OCI-LY1 (cell line): ENCODE data around the gene DNAJC6.

Experiments used
- H2AFZ ChIP-seq: fragments of 200-600 bp; sonication (generic), shearing (Covaris generic); 2 replicates; pipeline ENCODE4 v1.6.0; 2014; ENCODE audit warnings: antibody characterized with exemption, mild to moderate bottlenecking, low read length
- H3F3A ChIP-seq: fragments of 200-600 bp; sonication (generic), shearing (Covaris generic); 2 replicates; pipeline ENCODE4 v1.6.0; 2014; ENCODE audit warnings: mild to moderate bottlenecking, antibody characterized with exemption, low read length, moderate library complexity; ENCODE audit not compliant: insufficient read depth
- H3K27ac ChIP-seq: fragments of 200-600 bp; sonication (generic); 2 replicates; pipeline ENCODE4 v1.5.1; 2014; ENCODE audit warnings: low read length, mixed run types, mild to moderate bottlenecking, low read depth; ENCODE audit not compliant: poor library complexity, severe bottlenecking
- H3K27me3 ChIP-seq: fragments of 200-600 bp; sonication (generic); 2 replicates; pipeline ENCODE4 v1.6.0; 2014; ENCODE audit warnings: antibody characterized with exemption, mild to moderate bottlenecking, low read length, moderate library complexity; ENCODE audit not compliant: insufficient read depth
- H3K36me3 ChIP-seq: fragments of 200-600 bp; sonication (generic); 2 replicates; pipeline ENCODE4 v1.6.1; 2014; ENCODE audit warnings: mild to moderate bottlenecking, antibody characterized with exemption, low read length, moderate library complexity, mixed read lengths; ENCODE audit not compliant: insufficient read depth
- H3K4me1 ChIP-seq: fragments of 200-600 bp; sonication (generic); 2 replicates; pipeline ENCODE4 v1.5.1; 2014; ENCODE audit warnings: mild to moderate bottlenecking, low read length, moderate library complexity; ENCODE audit not compliant: insufficient read depth, severe bottlenecking
- H3K4me2 ChIP-seq: fragments of 200-600 bp; sonication (generic), shearing (Covaris generic); 2 replicates; pipeline ENCODE4 v1.6.1; 2014; ENCODE audit warnings: low read length
- H3K4me3 ChIP-seq: fragments of 200-600 bp; sonication (generic); 2 replicates; pipeline ENCODE4 v1.5.1; 2014; ENCODE audit warnings: low read length, low read depth, mild to moderate bottlenecking, mixed read lengths; ENCODE audit not compliant: poor library complexity, severe bottlenecking
- H3K79me2 ChIP-seq: fragments of 200-600 bp; shearing (Covaris generic); 2 replicates; pipeline ENCODE4 v1.6.1; 2016; ENCODE audit warnings: mixed run types, low read length, mixed read lengths; ENCODE audit not compliant: insufficient read depth
- H3K9ac ChIP-seq: fragments of 200-600 bp; sonication (generic), shearing (Covaris generic); 2 replicates; pipeline ENCODE4 v1.6.1; 2014; ENCODE audit warnings: mild to moderate bottlenecking, low read length, mixed read lengths
- H3K9me2 ChIP-seq: fragments of 200-600 bp; sonication (generic), shearing (Covaris generic); 2 replicates; pipeline ENCODE4 v1.6.1; 2014; ENCODE audit warnings: low read depth, mild to moderate bottlenecking, low read length, mixed read lengths
- H3K9me3 ChIP-seq: fragments of 200-600 bp; shearing (Covaris generic); 2 replicates; pipeline ENCODE4 v1.6.1; 2014; ENCODE audit warnings: low read length, mixed read lengths
- H4K20me1 ChIP-seq: fragments of 200-600 bp; sonication (generic), shearing (Covaris generic); 2 replicates; pipeline ENCODE4 v1.6.0; 2016; ENCODE audit warnings: mild to moderate bottlenecking, low read length; ENCODE audit not compliant: insufficient read depth
- CTCF ChIP-seq: fragments of 200-600 bp; sonication (generic), shearing (Covaris generic); IDR thresholded peaks from 2 replicates; pipeline ENCODE4 v1.5.1; 2017; ENCODE audit warnings: mild to moderate bottlenecking, antibody characterized with exemption, low read length, moderate library complexity, mixed read lengths
- EZH2 ChIP-seq: fragments of 200-600 bp; sonication (generic), shearing (Covaris generic); IDR thresholded peaks from 2 replicates; pipeline ENCODE4 v1.8.0; 2017; ENCODE audit warnings: borderline replicate concordance, mixed run types, mild to moderate bottlenecking, antibody characterized with exemption, low read length, moderate library complexity, mixed read lengths

DNAJC6 gene

DNA sequence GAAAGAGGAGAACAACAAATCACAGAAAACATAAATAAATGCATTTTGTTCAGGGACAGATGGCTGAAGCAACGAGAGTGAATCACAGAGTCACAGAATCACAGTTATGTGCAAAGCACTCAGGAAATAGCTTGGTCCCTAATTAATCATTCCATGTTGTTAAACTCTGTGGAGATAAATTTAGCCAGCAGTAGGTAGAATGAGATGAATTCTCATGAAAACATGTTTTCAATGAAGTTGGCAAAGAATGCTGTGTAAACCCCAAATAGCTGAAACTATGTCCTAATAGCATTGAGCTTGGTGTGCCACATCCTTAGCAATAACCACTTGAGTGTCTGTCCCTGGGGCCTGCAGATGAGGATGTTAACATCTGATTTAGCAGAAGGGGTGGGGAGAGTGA is 131.6 kb downstream of the DNAJC6 start:
- Histone ChIP-seq H3K36me3 (no peaks in the 10 kb centered on the region), H3K9ac (no peak overlapping the region), H3K79me2 (no peaks in the 10 kb centered on the region), H3K9me2 (no peaks in the 10 kb centered on the region), H3K4me2 (no peak overlapping the region), H3F3A (no peaks in the 10 kb centered on the region), H2AFZ (no peak overlapping the region), H3K4me1 (no peaks in the 10 kb centered on the region), H3K9me3 (no peaks in the 10 kb centered on the region), H3K27me3 (no peaks in the 10 kb centered on the region), H4K20me1 (no peaks in the 10 kb centered on the region), H3K4me3 (no peak overlapping the region), H3K27ac (no peak overlapping the region)
- TF ChIP-seq CTCF (no peak), EZH2 (no peak)

DNA sequence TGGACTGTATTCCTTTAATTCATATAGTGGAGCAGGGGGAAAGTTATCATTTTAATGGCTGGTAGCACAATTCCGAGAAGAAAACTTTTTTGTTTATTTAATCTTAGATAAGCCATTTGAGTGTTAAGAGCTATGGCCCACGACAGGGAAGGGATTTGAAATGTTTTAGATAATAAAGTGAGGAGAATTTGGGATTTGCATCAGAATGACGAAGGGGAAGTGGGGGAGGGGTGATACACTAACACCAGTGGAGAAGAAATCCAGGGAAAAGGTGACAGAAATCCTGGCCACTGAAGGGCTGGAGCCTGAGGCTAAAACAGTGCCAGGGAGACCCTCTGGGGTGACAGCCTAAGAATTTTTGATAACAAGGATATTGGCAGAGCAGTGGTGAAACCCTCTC is 132.1 kb downstream of the DNAJC6 start:
- Histone ChIP-seq H3K4me3 (no peak overlapping the region), H3K27ac (no peak overlapping the region), H3K4me2 (no peak overlapping the region), H3K27me3 (no peaks in the 10 kb centered on the region), H3K9ac (no peak overlapping the region), H3F3A (no peaks in the 10 kb centered on the region), H3K9me2 (no peaks in the 10 kb centered on the region), H3K79me2 (no peaks in the 10 kb centered on the region), H3K9me3 (no peaks in the 10 kb centered on the region), H2AFZ (no peak overlapping the region), H4K20me1 (no peaks in the 10 kb centered on the region), H3K36me3 (no peaks in the 10 kb centered on the region), H3K4me1 (no peaks in the 10 kb centered on the region)
- no peak for TF ChIP-seq EZH2
- TF ChIP-seq CTCF = no peak

- Histone ChIP-seq H3K27me3 (no peaks in the 10 kb centered on the region), H3K9me2 (no peaks in the 10 kb centered on the region), H3K79me2 (no peaks in the 10 kb centered on the region), H3K9ac (no peak overlapping the region), H3K9me3 (no peaks in the 10 kb centered on the region), H4K20me1 (no peaks in the 10 kb centered on the region), H3K4me1 (no peaks in the 10 kb centered on the region), H3K4me3 (no peak overlapping the region), H3K36me3 (no peaks in the 10 kb centered on the region), H3K27ac (no peak overlapping the region), H3F3A (no peaks in the 10 kb centered on the region), H3K4me2 (no peak overlapping the region), H2AFZ (no peak overlapping the region)
- no peak for TF ChIP-seq EZH2
- TF ChIP-seq CTCF = no peak
Observed at GRCh38 chr1:65442442-65442841, 133.1 kb downstream of the DNAJC6 start.
